Smooth muscle cell of the pulmonary artery (primary cell): ENCODE measurements around the gene MBD6. TPM values are rescaled to one million over a fixed set of nuclear protein-coding genes. Genes with fewer than 3 reads are reported as not detected.

Experiments
- total RNA-seq: library from RNA; depleted of rRNA; stranded (reverse); fragments of >200 nt; gene quantifications from 2 replicates; pipeline ENCODE4 v1.2.3, GENCODE V29; 2014

MBD6 gene
- total RNA-seq, result 8.2 and 15.3 TPM in 2 replicates

GRCh38 chr12:57522011-57522886 is at the start of gene MBD6:
Gene MBD6 (plus strand): TSS chr12:57522824. CDS start chr12:57524304, 1,480 bp downstream.

GRCh38 chr12:57479376-57480115 is 43.1 kb upstream of the MBD6 start, which contains the start of gene ARHGAP9:
Gene ARHGAP9 (minus strand): TSS chr12:57479866. CDS start chr12:57479406, 460 bp downstream.

GRCh38 chr12:57487597-57488401 is 34.8 kb upstream of the MBD6 start, which contains the start of gene MARS1:
Gene MARS1 (plus strand): TSS chr12:57488068. CDS start chr12:57488091, 23 bp downstream.

GRCh38 chr12:57520053-57520818 is 2.4 kb upstream of the MBD6 start, which contains the start of gene DDIT3:
Gene DDIT3 (minus strand): TSS chr12:57520514. CDS start chr12:57517406, 3,108 bp downstream.

GRCh38 chr12:57546438-57547287 is 24.0 kb downstream of the MBD6 start, which contains the start of gene DCTN2:
Gene DCTN2 (minus strand): TSS chr12:57547192. CDS start chr12:57547063, 129 bp downstream.

GRCh38 chr12:57549909-57550640 is 27.5 kb downstream of the MBD6 start, which contains the start of gene KIF5A:
Gene KIF5A (plus strand): TSS chr12:57550044. CDS start chr12:57550272, 228 bp downstream.

Other genes starting within 250 kb of the MBD6 start
- gene R3HDM2, start 91.8 kb upstream of the MBD6 start, total RNA-seq, result 27.4 and 33.8 TPM in 2 replicates
- not detected in 2 replicates for gene INHBC, start 88.0 kb upstream of the MBD6 start, total RNA-seq
- gene INHBE, start 67.5 kb upstream of the MBD6 start, total RNA-seq, result 2.0 and 2.1 TPM in 2 replicates
- 0.26 and 0.76 TPM in 2 replicates for gene GLI1, start 63.0 kb upstream of the MBD6 start, total RNA-seq
- gene ARHGAP9, start 43.0 kb upstream of the MBD6 start, total RNA-seq, result 0.07 and 0.33 TPM in 2 replicates
- 137 and 193 TPM in 2 replicates for gene MARS1, start 34.8 kb upstream of the MBD6 start, total RNA-seq
- gene DDIT3, start 2.3 kb upstream of the MBD6 start, total RNA-seq, result 42.5 and 66.2 TPM in 2 replicates
- 99.9 and 100.0 TPM in 2 replicates for gene DCTN2, start 24.4 kb downstream of the MBD6 start, total RNA-seq
- gene KIF5A, start 27.2 kb downstream of the MBD6 start, total RNA-seq, result 0.98 and 2.1 TPM in 2 replicates
- gene PIP4K2C, start 68.4 kb downstream of the MBD6 start, total RNA-seq, result 22.9 and 28.2 TPM in 2 replicates
- 15.6 and 24.3 TPM in 2 replicates for gene DTX3, start 82.0 kb downstream of the MBD6 start, total RNA-seq
- gene ARHGEF25, start 88.6 kb downstream of the MBD6 start, total RNA-seq, result 31.5 and 31.7 TPM in 2 replicates
- gene B4GALNT1, start 110.4 kb downstream of the MBD6 start, total RNA-seq, result 6.4 and 14.5 TPM in 2 replicates
- gene OS9, start 171.3 kb downstream of the MBD6 start, total RNA-seq, result 330 and 353 TPM in 2 replicates
- gene AGAP2, start 215.9 kb downstream of the MBD6 start, total RNA-seq, result 0.17 and 0.20 TPM in 2 replicates
- 51.1 and 81.8 TPM in 2 replicates for gene TSPAN31, start 222.2 kb downstream of the MBD6 start, total RNA-seq
- gene CDK4, start 229.5 kb downstream of the MBD6 start, total RNA-seq, result 152 and 184 TPM in 2 replicates
- gene MARCHF9, start 232.3 kb downstream of the MBD6 start, total RNA-seq, result 4.2 and 6.2 TPM in 2 replicates
- 0.20 and 0.79 TPM in 2 replicates for gene CYP27B1, start 244.3 kb downstream of the MBD6 start, total RNA-seq
- gene METTL1, start 249.3 kb downstream of the MBD6 start, total RNA-seq, result 6.2 and 13.6 TPM in 2 replicates
- 6.1 and 10.7 TPM in 2 replicates for gene EEF1AKMT3, start 249.8 kb downstream of the MBD6 start, total RNA-seq